Astrocyte (in vitro differentiated cells and primary cell): Measurements from ENCODE around the gene KLF11. TPM values are rescaled to one million over a fixed set of nuclear protein-coding genes. Genes with fewer than 3 reads are reported as not detected.

ENCODE experiments used
- DNase-seq: peaks from one replicate; pipeline ENCODE4 v3.0.0-alpha.2; 2010; ENCODE audit warnings: low read depth
- FAIRE-seq: peaks from 2 replicates; lab custom pipeline; 2011; peaks lifted over from hg19 to GRCh38; lab: Jason Lieb, UNC
- H2AFZ ChIP-seq: 2 replicates; pipeline ENCODE4 v1.6.0; 2012; ENCODE audit warnings: low read depth, low read length, inconsistent platforms
- H3K27ac ChIP-seq: 2 replicates; pipeline ENCODE4 v1.5.1; 2011; ENCODE audit warnings: low read depth, low read length, inconsistent platforms
- H3K27me3 ChIP-seq: 2 replicates; pipeline ENCODE4 v1.6.0; 2011; ENCODE audit warnings: low read length, inconsistent platforms; ENCODE audit not compliant: insufficient read depth
- H3K36me3 ChIP-seq: 2 replicates; pipeline ENCODE4 v1.5.1; 2011; ENCODE audit warnings: low read length, inconsistent platforms; ENCODE audit not compliant: insufficient read depth
- H3K4me1 ChIP-seq: 2 replicates; pipeline ENCODE4 v1.5.1; 2011; ENCODE audit warnings: low read length, inconsistent platforms; ENCODE audit not compliant: insufficient read depth
- H3K4me2 ChIP-seq: 2 replicates; pipeline ENCODE4 v1.6.0; 2012; ENCODE audit warnings: low read length, inconsistent platforms
- H3K4me3 ChIP-seq: 2 replicates; pipeline ENCODE4 v1.5.1; 2011; ENCODE audit warnings: low read depth, mild to moderate bottlenecking, low read length, inconsistent platforms; ENCODE audit not compliant: insufficient read depth
- H3K79me2 ChIP-seq: 2 replicates; pipeline ENCODE4 v1.6.0; 2012; ENCODE audit warnings: mild to moderate bottlenecking, low read length, inconsistent platforms; ENCODE audit not compliant: insufficient read depth
- H3K9ac ChIP-seq: 2 replicates; pipeline ENCODE4 v1.6.0; 2012; ENCODE audit warnings: mild to moderate bottlenecking, low read length, inconsistent platforms
- H3K9me3 ChIP-seq: 2 replicates; pipeline ENCODE4 v1.5.1; 2012; ENCODE audit warnings: low read depth, mild to moderate bottlenecking, low read length, inconsistent platforms; ENCODE audit not compliant: insufficient read depth
- H4K20me1 ChIP-seq: 2 replicates; pipeline ENCODE4 v1.6.0; 2012; ENCODE audit warnings: low read length, inconsistent platforms; ENCODE audit not compliant: insufficient read depth
- H3K27ac Mint-ChIP-seq: one replicate; pipeline ENCODE4 v1.8.0; 2021; ENCODE audit warnings: mild to moderate bottlenecking, mixed read lengths; ENCODE audit not compliant: unreplicated experiment
- H3K27me3 Mint-ChIP-seq: one replicate; pipeline ENCODE4 v1.8.0; 2021; ENCODE audit warnings: low read depth, mixed read lengths; ENCODE audit not compliant: unreplicated experiment
- H3K36me3 Mint-ChIP-seq: one replicate; pipeline ENCODE4 v1.8.0; 2021; ENCODE audit warnings: low read depth, mixed read lengths; ENCODE audit not compliant: unreplicated experiment
- H3K4me1 Mint-ChIP-seq: one replicate; pipeline ENCODE4 v1.8.0; 2021; ENCODE audit warnings: low read depth, mixed read lengths; ENCODE audit not compliant: unreplicated experiment
- H3K4me3 Mint-ChIP-seq: one replicate; pipeline ENCODE4 v1.8.0; 2021; ENCODE audit warnings: mild to moderate bottlenecking, moderate library complexity, mixed read lengths; ENCODE audit not compliant: unreplicated experiment
- H3K9me3 Mint-ChIP-seq: one replicate; pipeline ENCODE4 v1.8.0; 2021; ENCODE audit warnings: mild to moderate bottlenecking, mixed read lengths; ENCODE audit not compliant: unreplicated experiment
- CTCF ChIP-seq: IDR thresholded peaks from 2 replicates; pipeline ENCODE4 v1.5.1; 2011; ENCODE audit warnings: low read depth, mild to moderate bottlenecking, inconsistent platforms, low read length, moderate library complexity; ENCODE audit not compliant: insufficient read depth
- EZH2 ChIP-seq: IDR thresholded peaks from 2 replicates; pipeline ENCODE4 v1.6.1; 2012; ENCODE audit warnings: mild to moderate bottlenecking, low read length, inconsistent platforms; ENCODE audit not compliant: insufficient read depth
- total RNA-seq: library from RNA; stranded (reverse); gene quantifications from 2 replicates; pipeline ENCODE4 v1.2.1, GENCODE V29; 2021

KLF11 gene
- total RNA-seq, 1 donor from 2014 or later = 9.8 TPM

GRCh38 chr2:10079266-10079869 is 36.0 kb downstream of the KLF11 start:
- Histone ChIP-seq H3K4me3 (peak overlapping the region; percentile 51), H3K9ac (peak overlapping the region; percentile 32), H3K27me3 (peaks cover 23% of the 10 kb centered on the region), H3K79me2 (no peaks in the 10 kb centered on the region), H3K4me2 (peak overlapping the region; percentile 80), H3K27ac (no peak overlapping the region), H4K20me1 (peaks cover 14% of the 10 kb centered on the region), H3K9me3 (no peaks in the 10 kb centered on the region), H3K4me1 (peaks cover 14% of the 10 kb centered on the region), H2AFZ (peak overlapping the region; percentile 29), H3K36me3 (no peaks in the 10 kb centered on the region)
- peak overlapping the region; percentile 86 for H3K4me3 Mint-ChIP-seq
- TF ChIP-seq EZH2 (no peak), CTCF (no peak)
- H3K27me3 Mint-ChIP-seq = peaks cover 50% of the 10 kb centered on the region
- H3K27ac Mint-ChIP-seq = peak overlapping the region; percentile 36
- peaks cover 3% of the 10 kb centered on the region for H3K9me3 Mint-ChIP-seq
- FAIRE-seq (no peak), DNase-seq (peak; percentile 69)
- H3K4me1 Mint-ChIP-seq = peaks cover 21% of the 10 kb centered on the region
- no peaks in the 10 kb centered on the region for H3K36me3 Mint-ChIP-seq

- Histone ChIP-seq H3K27ac (no peak within 1 kb of the TSS), H3K27me3 (peaks cover 24% of the 10 kb centered on the region), H3K4me1 (peaks cover 14% of the 10 kb centered on the region), H4K20me1 (peaks cover 14% of the 10 kb centered on the region), H2AFZ (peak within 1 kb of the TSS; percentile 66), H3K79me2 (no peaks in the 10 kb centered on the region), H3K4me3 (peak within 1 kb of the TSS; percentile 51), H3K36me3 (no peaks in the 10 kb centered on the region), H3K9me3 (no peaks in the 10 kb centered on the region), H3K9ac (peak within 1 kb of the TSS; percentile 32), H3K4me2 (peak within 1 kb of the TSS; percentile 80)
- Mint-ChIP-seq H3K4me3 (peak within 1 kb of the TSS; percentile 86), H3K27me3 (peaks cover 51% of the 10 kb centered on the region), H3K4me1 (peaks cover 21% of the 10 kb centered on the region), H3K36me3 (no peaks in the 10 kb centered on the region), H3K27ac (peak within 1 kb of the TSS; percentile 48), H3K9me3 (peaks cover 3% of the 10 kb centered on the region)
- FAIRE-seq (no peak), DNase-seq (no peak)
- TF ChIP-seq EZH2 (no peak), CTCF (no peak)
These were observed 36.7 kb downstream of the KLF11 start, which contains the start of gene CYS1 for GRCh38 chr2:10079870-10080535. TSS of gene CYS1 (minus strand) at chr2:10080411. CDS start at chr2:10080223, 188 bp downstream.
